Stimulated activated CD8-positive, alpha-beta memory T cell treated with anti-CD3 and anti-CD28 coated beads, Interleukin-4, amount 100 ng/mL, for 48 hours (primary cell): ENCODE measurements around the gene NCAPG2.

ENCODE experiments used
- DNase-seq: peaks from one replicate; pipeline ENCODE4 v3.0.0-alpha.2; 2020

The NCAPG2 gene

DNA sequence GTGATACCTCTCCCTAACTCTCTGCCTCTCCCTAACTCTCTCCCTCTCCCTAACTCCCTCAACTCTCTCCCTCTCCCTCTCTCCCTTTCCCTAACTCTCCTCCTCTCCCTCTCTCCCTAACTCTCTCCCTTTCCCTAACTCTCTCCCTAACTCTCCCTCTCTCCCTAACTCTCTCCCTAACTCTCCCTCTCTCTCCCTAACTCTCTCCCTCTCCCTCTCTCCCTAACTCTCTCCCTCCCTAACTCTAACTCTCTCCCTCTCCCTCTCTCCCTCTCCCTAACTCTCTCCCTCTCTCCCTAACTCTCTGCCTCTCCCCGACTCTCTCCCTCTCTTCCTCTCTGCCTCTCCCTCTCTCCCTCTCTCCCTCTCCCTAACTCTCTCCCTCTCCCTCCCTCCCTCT, 115.0 kb downstream of the NCAPG2 start:
- DNase-seq = no peak

DNA sequence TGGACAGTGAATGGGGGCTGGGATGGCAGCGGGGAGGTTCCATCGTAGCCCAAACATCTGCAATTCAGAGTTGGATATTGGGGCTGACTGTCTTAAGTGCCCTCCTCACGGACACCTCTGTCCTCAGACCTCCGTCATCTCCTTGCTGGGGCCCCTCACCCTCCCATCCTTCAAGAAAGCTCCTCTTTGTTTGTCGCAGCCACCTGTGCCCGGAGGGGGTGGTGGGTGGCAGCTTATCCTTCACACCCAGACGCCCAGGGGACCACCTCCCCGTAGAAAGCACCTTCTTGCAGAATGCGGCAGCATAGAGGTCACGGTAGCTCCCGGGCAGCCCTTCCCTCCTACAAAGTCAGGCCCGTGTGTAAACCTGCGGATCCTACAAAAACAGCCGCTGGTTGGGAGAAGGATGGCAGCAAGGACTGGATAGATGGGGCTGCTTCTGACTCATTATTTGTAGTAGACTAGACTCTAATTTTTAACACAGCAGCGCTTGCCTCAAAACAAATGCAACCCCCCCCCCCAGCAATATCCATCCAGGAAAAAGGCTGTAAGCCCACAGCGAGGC, 115.6 kb downstream of the NCAPG2 start:
- no peak for DNase-seq

DNA sequence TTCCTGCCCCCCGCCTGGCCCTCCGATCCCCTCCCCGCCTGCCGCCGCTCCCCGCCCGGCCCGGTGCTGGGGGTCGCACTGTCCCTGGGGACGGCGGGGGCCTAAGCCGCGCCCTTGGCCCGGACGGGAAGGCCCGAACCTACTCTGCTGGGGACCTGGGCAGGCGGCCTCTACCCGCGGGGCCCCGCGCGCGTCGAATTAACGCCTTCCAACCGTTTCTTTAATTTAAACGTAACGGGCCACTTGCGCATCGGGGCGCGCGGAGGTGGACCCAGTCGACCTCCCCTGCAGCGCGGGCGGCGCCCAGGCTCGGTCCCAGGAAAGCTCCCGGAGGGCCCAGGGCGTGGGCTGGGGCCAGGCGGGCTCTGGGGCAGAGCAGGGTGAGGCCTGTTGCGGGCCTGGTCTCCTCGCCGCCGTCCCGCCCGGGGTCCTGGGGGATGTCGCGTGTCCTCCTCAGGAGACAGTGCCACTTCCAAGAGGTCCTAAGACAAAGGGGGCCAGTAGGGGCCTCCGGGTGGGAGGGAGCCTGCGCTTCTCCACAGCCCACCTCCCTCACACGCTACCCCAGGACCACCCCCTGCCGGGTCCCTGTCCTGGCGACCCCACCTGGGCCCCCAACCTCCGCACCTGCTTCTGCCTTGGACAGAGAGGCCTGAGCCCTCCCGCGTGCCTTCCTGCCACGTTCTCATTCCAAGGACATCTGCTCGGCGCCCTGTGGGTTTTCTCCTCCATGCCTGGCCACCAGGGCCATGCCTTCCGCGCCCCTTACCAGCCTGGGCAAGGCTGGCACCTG, 116.3 kb downstream of the NCAPG2 start:
- no peak for DNase-seq

DNA sequence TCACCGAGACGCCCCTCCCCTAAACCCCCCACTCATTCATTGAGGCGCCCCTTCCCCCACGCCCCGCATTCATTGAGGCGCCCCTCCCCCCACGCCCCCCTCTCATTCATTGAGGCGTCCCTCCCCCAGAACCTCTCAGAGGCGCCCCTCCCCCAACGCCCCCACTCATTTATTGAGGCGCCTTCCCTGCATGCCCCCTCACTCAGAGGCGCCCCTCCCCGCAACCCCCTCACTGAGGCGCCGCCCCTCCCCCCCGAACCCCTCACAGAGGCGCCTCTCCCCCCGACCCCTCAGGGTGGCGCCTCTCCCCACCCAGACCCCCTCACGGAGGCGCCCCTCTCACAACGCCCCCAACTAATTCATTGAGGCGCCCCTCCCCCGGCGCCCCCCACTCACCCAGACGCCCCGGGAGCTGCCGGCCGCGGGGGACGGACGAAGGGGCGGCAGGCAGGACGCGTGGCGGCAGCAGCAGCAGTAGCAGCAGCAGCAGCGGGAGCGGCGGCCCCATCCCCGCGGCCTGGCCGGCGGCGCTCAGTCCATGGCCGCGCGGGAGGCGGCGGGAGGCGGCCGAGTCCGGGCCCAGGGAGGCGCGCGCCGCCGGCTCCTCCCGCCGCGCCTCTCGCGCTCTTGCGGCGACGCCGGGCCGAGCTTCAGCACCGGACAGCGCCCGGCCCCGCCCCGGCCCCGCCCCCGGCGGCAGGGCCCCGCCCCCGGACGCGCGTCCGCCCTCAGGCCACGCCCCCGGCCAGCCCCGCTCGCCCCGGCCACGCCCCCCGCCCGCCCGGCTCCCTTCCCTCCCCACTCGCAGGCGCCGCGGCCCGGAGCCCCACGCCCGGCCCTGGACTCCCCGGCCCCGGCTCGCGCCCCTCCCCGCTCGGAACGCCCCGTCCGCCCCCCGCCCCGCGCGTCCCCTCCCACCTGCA, 117.2 kb downstream of the NCAPG2 start, which contains the start of gene PTPRN2:
Gene PTPRN2, minus strand, starts transcription at position 662 of the 923 bp plus-strand sequence.
- DNase-seq = peak; percentile 74

DNA sequence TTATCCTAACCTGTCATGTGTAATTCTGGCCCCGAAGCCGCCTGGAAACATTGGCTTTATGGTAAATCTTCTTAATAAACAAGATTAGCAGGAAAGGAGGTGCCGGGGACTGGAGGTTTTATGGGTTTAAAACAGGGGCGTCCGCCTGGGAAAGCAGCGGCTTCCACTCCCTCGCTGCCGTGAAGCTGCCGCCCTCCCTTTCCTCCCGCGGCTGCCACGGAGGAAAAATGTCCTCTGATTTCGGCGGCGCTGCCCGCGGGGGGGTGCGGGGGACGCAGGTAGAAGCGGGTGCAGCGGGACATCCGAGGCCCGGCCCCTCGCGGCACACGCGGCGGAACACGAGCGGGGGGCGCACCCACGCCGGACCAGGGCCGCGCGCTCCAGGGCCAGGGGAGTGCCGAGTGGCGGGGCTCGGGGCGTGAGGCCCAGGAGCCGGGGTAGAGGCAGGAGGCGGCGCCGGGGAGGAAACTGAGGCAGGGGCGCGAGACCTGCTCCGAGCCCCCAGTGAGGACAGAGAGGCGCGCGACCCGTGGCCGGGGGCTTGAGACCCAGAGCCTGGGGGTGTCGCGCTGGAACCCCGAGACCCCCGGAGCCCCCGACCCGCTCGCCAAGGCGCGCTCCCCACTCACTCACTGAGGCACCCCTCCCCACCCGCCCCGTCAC, 118.0 kb downstream of the NCAPG2 start:
- DNase-seq = no peak

DNA sequence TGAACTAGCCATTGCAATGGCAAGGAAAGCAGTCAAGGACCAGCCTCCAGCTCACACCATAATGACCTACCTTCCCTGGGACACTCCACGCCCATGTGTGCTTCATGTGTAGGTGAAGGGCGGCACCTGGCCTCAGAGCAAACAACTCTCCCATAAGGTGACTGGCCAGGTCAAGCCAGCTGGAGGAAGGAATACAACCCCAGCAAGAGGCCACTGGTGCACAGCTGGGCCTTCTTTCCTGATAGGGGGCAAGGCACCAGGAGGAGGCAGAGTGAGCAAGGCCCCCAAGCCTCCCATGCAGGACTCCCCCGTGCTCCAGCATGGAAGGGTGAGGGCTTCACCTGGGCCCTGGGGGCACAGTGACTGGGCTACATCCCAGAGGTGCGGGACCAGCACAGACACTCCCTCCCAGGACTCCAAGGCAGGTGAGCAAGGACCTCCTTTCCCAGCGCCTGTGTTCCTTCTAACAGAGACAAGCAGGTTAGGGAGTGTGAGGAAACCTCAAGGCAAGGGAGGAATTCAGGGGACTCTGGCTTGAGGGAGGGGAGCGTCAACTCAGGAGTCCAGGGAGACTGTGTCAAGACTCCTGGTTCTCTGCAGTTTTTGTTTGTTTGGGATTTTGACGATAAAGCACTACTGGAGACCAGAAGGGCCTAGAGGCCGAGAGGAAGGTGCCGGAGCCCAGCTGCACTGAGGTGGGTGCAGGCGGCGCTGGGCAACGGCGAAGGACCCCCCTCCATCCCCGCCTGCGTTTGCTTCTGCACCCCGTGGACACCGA, 118.7 kb downstream of the NCAPG2 start:
- DNase-seq = no peak

DNA sequence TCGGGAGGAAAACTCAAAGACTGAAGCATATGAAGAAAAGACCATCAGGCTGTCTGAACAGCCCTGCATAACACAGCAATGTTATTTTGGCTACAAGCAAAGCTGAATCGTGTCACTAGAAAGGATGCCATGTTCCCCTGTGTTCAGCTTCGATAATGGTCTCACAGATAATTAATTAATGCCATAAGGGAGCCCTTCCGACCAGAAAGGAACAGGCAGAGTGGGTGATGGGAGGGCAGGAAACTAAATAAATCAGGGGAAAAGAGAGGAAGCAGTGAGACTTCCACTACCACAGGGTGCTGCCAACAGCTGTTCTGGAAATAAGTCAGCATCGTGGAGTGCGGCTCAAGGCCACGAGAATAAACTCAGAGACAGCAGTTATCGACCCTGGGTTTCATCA, 120.2 kb downstream of the NCAPG2 start:
- no peak for DNase-seq

DNA sequence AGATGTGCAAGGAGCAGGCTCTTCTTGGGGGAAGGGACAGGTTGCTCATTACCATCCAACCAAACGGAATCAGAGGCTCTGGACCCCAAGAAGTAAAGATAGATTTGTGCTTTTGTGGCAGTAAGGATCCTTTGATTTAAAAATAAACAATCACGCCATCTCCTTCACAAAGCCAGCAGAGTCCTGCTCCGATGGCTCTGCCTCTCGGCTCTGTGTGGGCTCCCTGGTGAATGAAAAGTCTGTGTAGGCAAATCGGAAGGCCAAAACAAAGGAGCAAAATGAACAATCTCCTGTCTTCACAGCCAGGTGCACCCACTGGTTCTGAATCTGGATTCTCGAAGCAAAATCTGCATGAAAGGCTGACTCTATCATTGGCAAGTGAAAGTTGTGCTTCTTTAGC, 120.8 kb downstream of the NCAPG2 start:
- no peak for DNase-seq

DNA sequence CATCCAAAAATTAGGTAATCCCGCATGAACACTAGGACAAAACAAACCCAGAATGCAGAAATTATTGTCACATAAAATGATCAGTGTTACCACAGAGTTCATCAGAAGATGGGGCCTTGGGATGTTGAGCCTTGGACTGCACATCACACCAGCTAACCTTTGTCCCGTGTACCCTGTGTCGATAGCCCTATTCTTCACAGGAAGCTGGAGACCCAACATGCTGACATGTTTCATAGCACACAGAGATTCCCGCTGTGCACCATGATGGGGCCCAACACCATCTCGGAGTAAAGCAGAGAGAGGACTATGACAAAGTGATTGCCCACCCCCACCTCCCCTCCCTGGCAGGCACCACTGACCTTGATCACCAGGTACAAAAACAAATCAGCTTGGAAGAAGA, 121.5 kb downstream of the NCAPG2 start:
- DNase-seq = no peak

DNA sequence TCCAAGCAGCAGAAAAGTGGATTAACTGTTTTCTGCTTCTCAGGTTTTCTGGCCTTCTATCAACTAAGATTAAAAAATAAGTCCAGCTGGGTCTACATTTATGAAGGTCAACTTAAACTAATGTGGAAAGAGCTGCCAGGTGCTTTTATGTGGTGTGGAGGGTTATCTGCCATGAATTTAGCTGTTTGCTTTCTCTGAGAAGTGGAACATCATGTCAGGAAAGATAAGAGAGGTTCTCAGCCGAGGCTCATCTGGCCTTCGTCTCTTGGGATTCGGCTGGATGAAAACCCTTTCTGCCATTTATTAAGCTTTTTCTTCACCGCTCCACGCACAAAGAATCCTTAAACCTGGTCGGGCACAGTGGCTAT, 122.5 kb downstream of the NCAPG2 start:
- no peak for DNase-seq

DNA sequence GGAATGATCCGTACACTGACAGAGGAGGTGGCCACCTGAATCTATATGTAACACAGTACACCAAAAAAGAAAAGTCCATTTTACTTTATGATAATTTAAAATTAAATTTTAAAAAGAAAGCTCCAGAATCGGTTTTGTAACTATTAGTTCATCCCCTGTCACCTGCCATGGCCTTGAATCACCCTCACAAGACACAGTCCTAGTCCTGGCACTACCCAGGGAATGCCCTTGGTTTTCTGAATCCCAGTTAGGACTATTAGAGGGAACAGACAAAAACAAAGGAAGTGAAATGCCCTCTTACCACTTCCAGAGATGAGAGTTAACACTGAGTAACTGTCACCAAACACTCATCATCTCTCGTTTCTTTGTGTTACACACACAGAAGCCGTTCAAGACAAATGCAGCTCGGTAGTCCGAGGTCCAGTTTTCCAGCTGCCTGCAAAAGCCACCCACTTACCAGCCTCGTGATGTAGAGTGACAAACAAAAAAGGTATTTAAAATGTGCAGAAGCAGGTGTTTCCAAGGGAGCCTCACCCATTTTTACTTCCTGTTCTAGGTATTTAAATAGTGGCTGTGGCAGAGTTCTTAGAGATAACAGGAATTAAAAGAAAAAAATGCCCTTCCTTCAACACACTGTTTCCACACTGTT, 123.0 kb downstream of the NCAPG2 start:
- no peak for DNase-seq
